ENCODE results near the gene DCUN1D1.

GRCh38 chr3:183006396-183007002 is 26.2 kb upstream of the DCUN1D1 start:
- TF ChIP-seq, protein P1, sequence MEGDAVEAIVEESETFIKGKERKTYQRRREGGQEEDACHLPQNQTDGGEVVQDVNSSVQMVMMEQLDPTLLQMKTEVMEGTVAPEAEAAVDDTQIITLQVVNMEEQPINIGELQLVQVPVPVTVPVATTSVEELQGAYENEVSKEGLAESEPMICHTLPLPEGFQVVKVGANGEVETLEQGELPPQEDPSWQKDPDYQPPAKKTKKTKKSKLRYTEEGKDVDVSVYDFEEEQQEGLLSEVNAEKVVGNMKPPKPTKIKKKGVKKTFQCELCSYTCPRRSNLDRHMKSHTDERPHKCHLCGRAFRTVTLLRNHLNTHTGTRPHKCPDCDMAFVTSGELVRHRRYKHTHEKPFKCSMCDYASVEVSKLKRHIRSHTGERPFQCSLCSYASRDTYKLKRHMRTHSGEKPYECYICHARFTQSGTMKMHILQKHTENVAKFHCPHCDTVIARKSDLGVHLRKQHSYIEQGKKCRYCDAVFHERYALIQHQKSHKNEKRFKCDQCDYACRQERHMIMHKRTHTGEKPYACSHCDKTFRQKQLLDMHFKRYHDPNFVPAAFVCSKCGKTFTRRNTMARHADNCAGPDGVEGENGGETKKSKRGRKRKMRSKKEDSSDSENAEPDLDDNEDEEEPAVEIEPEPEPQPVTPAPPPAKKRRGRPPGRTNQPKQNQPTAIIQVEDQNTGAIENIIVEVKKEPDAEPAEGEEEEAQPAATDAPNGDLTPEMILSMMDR (IDR thresholded peaks at IDR 0.05; ENCODE audit: insufficient read depth, low read length, poor library complexity, severe bottlenecking): no peak
- TF ChIP-seq EZH2phosphoT487 (conservative IDR thresholded peaks at IDR 0.05; ENCODE audit: low read length): no peak

Measured in SU-DHL-6 (cell line).